Measurements from ENCODE around the gene EML2. TPM values are rescaled to one million over a fixed set of nuclear protein-coding genes. Genes with fewer than 3 reads are reported as not detected.

EML2 gene
- total RNA-seq, 1 donor from 2014 or later, result 24.6 TPM

GRCh38 chr19:45682908-45683307 is 43.7 kb upstream of the EML2 start:
- DNase-seq (ENCODE audit: low read depth) (no peak), FAIRE-seq (no peak)
- H3K4me3 ChIP-seq (ENCODE audit: insufficient read depth, low read depth, low read length), result no peak overlapping the region
- no peaks in the 10 kb centered on the region for H3K9me3 ChIP-seq (ENCODE audit: insufficient read depth, low read depth, low read length)
- no peaks in the 10 kb centered on the region for H3K9me3 Mint-ChIP-seq (ENCODE audit: unreplicated experiment)
- H3K27me3 Mint-ChIP-seq (ENCODE audit: low read depth, unreplicated experiment), result no peaks in the 10 kb centered on the region
- H3K4me3 Mint-ChIP-seq (ENCODE audit: unreplicated experiment), result peak overlapping the region; percentile 61
- no peak overlapping the region for H3K9ac ChIP-seq (ENCODE audit: low read length)
- H2AFZ ChIP-seq (ENCODE audit: low read depth, low read length), result no peak overlapping the region
- peaks cover 8% of the 10 kb centered on the region for H3K36me3 ChIP-seq (ENCODE audit: insufficient read depth, low read length)
- H3K4me1 Mint-ChIP-seq (ENCODE audit: low read depth, unreplicated experiment), result no peaks in the 10 kb centered on the region
- H3K27ac Mint-ChIP-seq (ENCODE audit: unreplicated experiment), result no peak overlapping the region
- no peak overlapping the region for H3K4me2 ChIP-seq (ENCODE audit: low read length)
- H3K36me3 Mint-ChIP-seq (ENCODE audit: low read depth, unreplicated experiment), result peaks cover 17% of the 10 kb centered on the region
- peaks cover 6% of the 10 kb centered on the region for H3K79me2 ChIP-seq (ENCODE audit: insufficient read depth, low read length)
- TF ChIP-seq CTCF (IDR thresholded peaks at IDR 0.05; ENCODE audit: insufficient read depth, low read depth, low read length), result no peak
- TF ChIP-seq EZH2 (IDR thresholded peaks at IDR 0.05; ENCODE audit: insufficient read depth, low read length), result no peak
- H3K4me1 ChIP-seq (ENCODE audit: insufficient read depth, low read length), result peaks cover 3% of the 10 kb centered on the region
- peaks cover under 1% of the 10 kb centered on the region for H3K27me3 ChIP-seq (ENCODE audit: insufficient read depth, low read length)
- no peak overlapping the region for H3K27ac ChIP-seq (ENCODE audit: low read depth, low read length)
- H4K20me1 ChIP-seq (ENCODE audit: insufficient read depth, low read length), result peaks cover 8% of the 10 kb centered on the region

GRCh38 chr19:45682117-45682516 is 42.9 kb upstream of the EML2 start:
- peaks cover 6% of the 10 kb centered on the region for H3K27me3 ChIP-seq (ENCODE audit: insufficient read depth, low read length)
- H3K4me1 ChIP-seq (ENCODE audit: insufficient read depth, low read length), result peaks cover 8% of the 10 kb centered on the region
- H3K9ac ChIP-seq (ENCODE audit: low read length), result no peak overlapping the region
- Mint-ChIP-seq H3K4me1 (ENCODE audit: low read depth, unreplicated experiment) (peaks cover 2% of the 10 kb centered on the region), H3K4me3 (ENCODE audit: unreplicated experiment) (no peak overlapping the region), H3K9me3 (ENCODE audit: unreplicated experiment) (no peaks in the 10 kb centered on the region), H3K36me3 (ENCODE audit: low read depth, unreplicated experiment) (peaks cover 17% of the 10 kb centered on the region), H3K27ac (ENCODE audit: unreplicated experiment) (no peak overlapping the region), H3K27me3 (ENCODE audit: low read depth, unreplicated experiment) (peaks cover 5% of the 10 kb centered on the region)
- no peak overlapping the region for H3K4me3 ChIP-seq (ENCODE audit: insufficient read depth, low read depth, low read length)
- H3K79me2 ChIP-seq (ENCODE audit: insufficient read depth, low read length), result no peaks in the 10 kb centered on the region
- peaks cover 2% of the 10 kb centered on the region for H3K36me3 ChIP-seq (ENCODE audit: insufficient read depth, low read length)
- TF ChIP-seq CTCF (IDR thresholded peaks at IDR 0.05; ENCODE audit: insufficient read depth, low read depth, low read length) (no peak), EZH2 (IDR thresholded peaks at IDR 0.05; ENCODE audit: insufficient read depth, low read length) (no peak)
- H3K4me2 ChIP-seq (ENCODE audit: low read length), result peak overlapping the region; percentile 89
- no peaks in the 10 kb centered on the region for H3K9me3 ChIP-seq (ENCODE audit: insufficient read depth, low read depth, low read length)
- H3K27ac ChIP-seq (ENCODE audit: low read depth, low read length), result no peak overlapping the region
- FAIRE-seq (no peak), DNase-seq (ENCODE audit: low read depth) (no peak)
- H4K20me1 ChIP-seq (ENCODE audit: insufficient read depth, low read length), result peaks cover 2% of the 10 kb centered on the region
- no peak overlapping the region for H2AFZ ChIP-seq (ENCODE audit: low read depth, low read length)

GRCh38 chr19:45681391-45682015 is 42.3 kb upstream of the EML2 start:
- peak; percentile 52 for DNase-seq (ENCODE audit: low read depth)
- Histone ChIP-seq H3K4me3 (ENCODE audit: insufficient read depth, low read depth, low read length) (peak overlapping the region; percentile 17), H3K27me3 (ENCODE audit: insufficient read depth, low read length) (peaks cover 9% of the 10 kb centered on the region), H3K9me3 (ENCODE audit: insufficient read depth, low read depth, low read length) (no peaks in the 10 kb centered on the region), H3K4me1 (ENCODE audit: insufficient read depth, low read length) (peaks cover 8% of the 10 kb centered on the region), H3K27ac (ENCODE audit: low read depth, low read length) (no peak overlapping the region), H3K36me3 (ENCODE audit: insufficient read depth, low read length) (peaks cover 2% of the 10 kb centered on the region), H4K20me1 (ENCODE audit: insufficient read depth, low read length) (no peaks in the 10 kb centered on the region), H3K79me2 (ENCODE audit: insufficient read depth, low read length) (no peaks in the 10 kb centered on the region), H3K9ac (ENCODE audit: low read length) (peak overlapping the region; percentile 40), H3K4me2 (ENCODE audit: low read length) (peak overlapping the region; percentile 89), H2AFZ (ENCODE audit: low read depth, low read length) (peak overlapping the region; percentile 69)
- no peaks in the 10 kb centered on the region for H3K9me3 Mint-ChIP-seq (ENCODE audit: unreplicated experiment)
- peaks cover 14% of the 10 kb centered on the region for H3K36me3 Mint-ChIP-seq (ENCODE audit: low read depth, unreplicated experiment)
- peaks cover 5% of the 10 kb centered on the region for H3K27me3 Mint-ChIP-seq (ENCODE audit: low read depth, unreplicated experiment)
- FAIRE-seq, result no peak
- H3K27ac Mint-ChIP-seq (ENCODE audit: unreplicated experiment), result peak overlapping the region; percentile 66
- TF ChIP-seq CTCF (IDR thresholded peaks at IDR 0.05; ENCODE audit: insufficient read depth, low read depth, low read length) (peak; percentile 54), EZH2 (IDR thresholded peaks at IDR 0.05; ENCODE audit: insufficient read depth, low read length) (no peak)
- peaks cover 2% of the 10 kb centered on the region for H3K4me1 Mint-ChIP-seq (ENCODE audit: low read depth, unreplicated experiment)
- peak overlapping the region; percentile 62 for H3K4me3 Mint-ChIP-seq (ENCODE audit: unreplicated experiment)
